Liver (tissue), 9 donors: ENCODE data around the gene EML4. TPM values are rescaled to one million over a fixed set of nuclear protein-coding genes. Genes with fewer than 3 reads are reported as not detected.

Source experiments
- DNase-seq: peaks from one replicate; pipeline ENCODE4 v3.0.0-alpha.2; 2017; ENCODE audit warnings: low spot score
- H3K27ac ChIP-seq, 2 donors: one replicate each; pipeline ENCODE4 v1.7.0; 2013; ENCODE audit warnings: inconsistent platforms in 2 of 2, low read length in 2 of 2, control low read depth in 1 of 2, low read depth in 1 of 2, mild to moderate bottlenecking in 1 of 2
- H3K27me3 ChIP-seq, 4 donors: one replicate each; pipeline versions ENCODE4 v1.6.1 to v1.7.0; 2013; ENCODE audit warnings: low read length in 3 of 4, inconsistent platforms in 1 of 4, mild to moderate bottlenecking in 1 of 4, moderate library complexity in 1 of 4; ENCODE audit not compliant: control insufficient read depth in 4 of 4, insufficient read depth in 4 of 4
- H3K36me3 ChIP-seq, 4 donors: one replicate each; pipeline versions ENCODE4 v1.6.1 to v1.7.0; 2013; ENCODE audit warnings: low read length in 3 of 4, mild to moderate bottlenecking in 3 of 4, low read depth in 1 of 4, moderate library complexity in 1 of 4; ENCODE audit not compliant: control insufficient read depth in 4 of 4, insufficient read depth in 3 of 4
- H3K4me1 ChIP-seq, 4 donors: one replicate each; pipeline versions ENCODE4 v1.6.1 to v1.7.0; 2013; ENCODE audit warnings: low read length in 3 of 4, mild to moderate bottlenecking in 3 of 4, moderate library complexity in 1 of 4; ENCODE audit not compliant: control insufficient read depth in 4 of 4, insufficient read depth in 4 of 4
- H3K4me3 ChIP-seq, 3 donors: one replicate each; pipeline versions ENCODE4 v1.6.1 to v1.7.0; 2013; ENCODE audit warnings: low read length in 3 of 3, control low read depth in 1 of 3, low read depth in 1 of 3, mild to moderate bottlenecking in 1 of 3
- H3K9ac ChIP-seq, 2 donors: one replicate each; pipeline ENCODE4 v1.7.0; 2013; ENCODE audit warnings: low read length in 2 of 2, mild to moderate bottlenecking in 2 of 2, moderate library complexity in 2 of 2, control low read depth in 1 of 2, low read depth in 1 of 2
- H3K9me3 ChIP-seq, 4 donors: one replicate each; pipeline versions ENCODE4 v1.6.1 to v1.7.0; 2013; ENCODE audit warnings: low read length in 3 of 4; ENCODE audit not compliant: control insufficient read depth in 4 of 4
- ATF3 ChIP-seq: IDR thresholded peaks from 2 replicates; pipeline ENCODE4 v1.6.1; 2016; ENCODE audit warnings: antibody characterized with exemption
- CTCF ChIP-seq: fragments of 150-350 bp; IDR thresholded peaks from 2 replicates; pipeline ENCODE4 v1.5.1; 2017; ENCODE audit warnings: improper control_type of control experiment, low read depth, low read length; ENCODE audit not compliant: missing input control
- EGR1 ChIP-seq, 2 donors: IDR thresholded peaks; 2 replicates each; pipeline ENCODE4 v1.6.1; 2016 to 2018; ENCODE audit warnings: antibody characterized with exemption in 2 of 2, low read depth in 2 of 2
- FOXA1 ChIP-seq: IDR thresholded peaks from 2 replicates; pipeline ENCODE4 v1.6.1; 2016; ENCODE audit warnings: antibody characterized with exemption
- HNF4A ChIP-seq, 2 donors: conservative IDR thresholded peaks; 2 replicates each; pipeline ENCODE4 v1.6.1; 2016; ENCODE audit warnings: antibody characterized with exemption in 2 of 2, mild to moderate bottlenecking in 2 of 2
- HNF4G ChIP-seq: IDR thresholded peaks from 2 replicates; pipeline ENCODE4 v1.6.1; 2016; ENCODE audit warnings: antibody characterized with exemption
- JUND ChIP-seq, 2 donors: IDR thresholded peaks; 2 replicates each; pipeline ENCODE4 v1.6.1; 2016; ENCODE audit warnings: antibody characterized with exemption in 2 of 2
- MAX ChIP-seq: IDR thresholded peaks from 2 replicates; pipeline ENCODE4 v1.6.1; 2016; ENCODE audit warnings: antibody characterized with exemption
- NR2F2 ChIP-seq: IDR thresholded peaks from 2 replicates; pipeline ENCODE4 v1.6.1; 2016; ENCODE audit warnings: antibody characterized with exemption
- RAD21 ChIP-seq, 2 donors: IDR thresholded peaks; 2 replicates each; pipeline ENCODE4 v1.6.1; 2016; ENCODE audit warnings: antibody characterized with exemption in 2 of 2, mild to moderate bottlenecking in 2 of 2
- RXRA ChIP-seq, 2 donors: IDR thresholded peaks; 2 replicates each; pipeline ENCODE4 v1.6.1; 2017 to 2018; ENCODE audit warnings: antibody characterized with exemption in 2 of 2, mild to moderate bottlenecking in 1 of 2
- TAF1 ChIP-seq: conservative IDR thresholded peaks from 2 replicates; pipeline ENCODE4 v1.6.1; 2016; ENCODE audit warnings: antibody characterized with exemption, mild to moderate bottlenecking
- YY1 ChIP-seq: IDR thresholded peaks from 2 replicates; pipeline ENCODE4 v1.6.1; 2016; ENCODE audit warnings: antibody characterized with exemption, mild to moderate bottlenecking
- WGBS: extraction: QIAGEN DNeasy Blood & Tissue Kit; methylation state at CpG from one replicate; pipeline ENCODE4 v1.1.7; 2013; 5-methylcytosine and 5-hydroxymethylcytosine counted together
- polyA plus RNA-seq, 2 donors: library from polyadenylated mRNA; stranded (reverse) in 1 of 2; unstranded in 1 of 2; fragments of 200-250 nt in 1 of 2; fragments of >200 nt in 1 of 2; fragmentation: Nextera tagmentation in 1 of 2; extraction: Ambion mirVana in 1 of 2; gene quantifications; one replicate each; pipeline versions ENCODE4 v1.2.1 to v1.2.3, GENCODE V29; 2013 to 2015
- total RNA-seq, 2 donors: library from RNA; depleted of rRNA; stranded (reverse); fragments of >200 nt; gene quantifications; one replicate each; pipeline ENCODE4 v1.2.3, GENCODE V29; 2014
- TF ChIP-seq, protein P1 (sequence below): IDR thresholded peaks from 2 replicates; pipeline ENCODE4 v1.6.1; 2016; ENCODE audit warnings: antibody characterized with exemption, mild to moderate bottlenecking
- donor health status: healthy.
- donor health status: healthy.
- donor health status: healthy.
- donor health status: healthy.
- donor health status: healthy.

The EML4 gene
- total and polyA plus RNA-seq, 4 donors = 12.8 to 49.6 (median 34.8) TPM

DNA sequence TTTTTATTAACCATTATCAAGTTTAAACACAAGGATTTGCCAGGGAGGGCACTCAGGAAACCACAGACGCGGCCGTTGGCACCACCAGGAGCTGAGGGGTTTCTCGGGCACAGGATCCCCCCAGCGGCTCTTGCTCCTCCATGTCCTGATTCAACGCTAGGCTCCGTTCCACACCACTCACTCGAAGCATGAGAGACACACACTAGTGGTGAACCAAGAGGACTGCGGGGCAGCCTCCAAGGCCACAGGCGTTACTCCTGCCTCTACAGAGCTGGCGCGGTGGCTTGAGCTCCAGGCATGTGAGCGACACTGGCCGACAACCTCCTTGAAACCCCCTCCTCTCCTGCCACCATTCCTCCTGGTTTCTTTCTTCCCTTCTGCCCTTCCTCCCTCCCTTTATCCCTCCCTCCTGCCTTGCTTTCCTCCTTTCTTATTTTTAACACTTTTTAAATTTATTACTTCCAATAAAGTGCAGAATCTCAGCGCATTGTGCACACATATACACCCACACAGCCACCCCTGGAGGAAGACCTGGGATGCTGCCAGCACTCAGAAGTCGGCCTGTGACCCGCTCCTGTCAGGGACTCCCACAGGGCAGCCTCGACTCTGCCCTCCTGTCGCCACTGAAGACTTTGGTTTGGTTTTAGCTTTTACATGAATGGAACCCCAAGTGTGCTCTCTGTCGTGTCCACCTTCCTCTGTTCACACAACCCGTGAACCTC, 170.2 kb downstream of the EML4 start:
- no peak for TF ChIP-seq RAD21 (IDR thresholded peaks at IDR 0.05)
- TF ChIP-seq JUND (IDR thresholded peaks at IDR 0.05) = no peak
- TF ChIP-seq YY1 = no peak
- no peak for TF ChIP-seq FOXA1
- TF ChIP-seq MAX = no peak
- no peak for TF ChIP-seq TAF1
- TF ChIP-seq RXRA (IDR thresholded peaks at IDR 0.05) = no peak
- no peak for TF ChIP-seq NR2F2
- TF ChIP-seq, protein P1, sequence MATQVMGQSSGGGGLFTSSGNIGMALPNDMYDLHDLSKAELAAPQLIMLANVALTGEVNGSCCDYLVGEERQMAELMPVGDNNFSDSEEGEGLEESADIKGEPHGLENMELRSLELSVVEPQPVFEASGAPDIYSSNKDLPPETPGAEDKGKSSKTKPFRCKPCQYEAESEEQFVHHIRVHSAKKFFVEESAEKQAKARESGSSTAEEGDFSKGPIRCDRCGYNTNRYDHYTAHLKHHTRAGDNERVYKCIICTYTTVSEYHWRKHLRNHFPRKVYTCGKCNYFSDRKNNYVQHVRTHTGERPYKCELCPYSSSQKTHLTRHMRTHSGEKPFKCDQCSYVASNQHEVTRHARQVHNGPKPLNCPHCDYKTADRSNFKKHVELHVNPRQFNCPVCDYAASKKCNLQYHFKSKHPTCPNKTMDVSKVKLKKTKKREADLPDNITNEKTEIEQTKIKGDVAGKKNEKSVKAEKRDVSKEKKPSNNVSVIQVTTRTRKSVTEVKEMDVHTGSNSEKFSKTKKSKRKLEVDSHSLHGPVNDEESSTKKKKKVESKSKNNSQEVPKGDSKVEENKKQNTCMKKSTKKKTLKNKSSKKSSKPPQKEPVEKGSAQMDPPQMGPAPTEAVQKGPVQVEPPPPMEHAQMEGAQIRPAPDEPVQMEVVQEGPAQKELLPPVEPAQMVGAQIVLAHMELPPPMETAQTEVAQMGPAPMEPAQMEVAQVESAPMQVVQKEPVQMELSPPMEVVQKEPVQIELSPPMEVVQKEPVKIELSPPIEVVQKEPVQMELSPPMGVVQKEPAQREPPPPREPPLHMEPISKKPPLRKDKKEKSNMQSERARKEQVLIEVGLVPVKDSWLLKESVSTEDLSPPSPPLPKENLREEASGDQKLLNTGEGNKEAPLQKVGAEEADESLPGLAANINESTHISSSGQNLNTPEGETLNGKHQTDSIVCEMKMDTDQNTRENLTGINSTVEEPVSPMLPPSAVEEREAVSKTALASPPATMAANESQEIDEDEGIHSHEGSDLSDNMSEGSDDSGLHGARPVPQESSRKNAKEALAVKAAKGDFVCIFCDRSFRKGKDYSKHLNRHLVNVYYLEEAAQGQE = no peak
- no peak for TF ChIP-seq HNF4A (conservative IDR thresholded peaks at IDR 0.05)
- TF ChIP-seq EGR1 (IDR thresholded peaks at IDR 0.05; ENCODE audit: low read depth in 2 of 2) = no peak
- no peak for TF ChIP-seq CTCF
- TF ChIP-seq ATF3 = no peak
- no peak for TF ChIP-seq HNF4G
- Histone ChIP-seq H3K27me3 (no peaks in the 10 kb centered on the region), H3K4me3 (no peak overlapping the region), H3K9ac (no peak overlapping the region), H3K4me1 (peaks cover 0 to 14% (median 6%) of the 10 kb centered on the region in 4 donors), H3K9me3 (no peaks in the 10 kb centered on the region), H3K36me3 (peaks cover 2 to 14% (median 5%) of the 10 kb centered on the region in 4 donors), H3K27ac (no peak overlapping the region)
- WGBS = 88% methylated on average over 21 of the region's 21 CpGs
- no peak for DNase-seq

DNA sequence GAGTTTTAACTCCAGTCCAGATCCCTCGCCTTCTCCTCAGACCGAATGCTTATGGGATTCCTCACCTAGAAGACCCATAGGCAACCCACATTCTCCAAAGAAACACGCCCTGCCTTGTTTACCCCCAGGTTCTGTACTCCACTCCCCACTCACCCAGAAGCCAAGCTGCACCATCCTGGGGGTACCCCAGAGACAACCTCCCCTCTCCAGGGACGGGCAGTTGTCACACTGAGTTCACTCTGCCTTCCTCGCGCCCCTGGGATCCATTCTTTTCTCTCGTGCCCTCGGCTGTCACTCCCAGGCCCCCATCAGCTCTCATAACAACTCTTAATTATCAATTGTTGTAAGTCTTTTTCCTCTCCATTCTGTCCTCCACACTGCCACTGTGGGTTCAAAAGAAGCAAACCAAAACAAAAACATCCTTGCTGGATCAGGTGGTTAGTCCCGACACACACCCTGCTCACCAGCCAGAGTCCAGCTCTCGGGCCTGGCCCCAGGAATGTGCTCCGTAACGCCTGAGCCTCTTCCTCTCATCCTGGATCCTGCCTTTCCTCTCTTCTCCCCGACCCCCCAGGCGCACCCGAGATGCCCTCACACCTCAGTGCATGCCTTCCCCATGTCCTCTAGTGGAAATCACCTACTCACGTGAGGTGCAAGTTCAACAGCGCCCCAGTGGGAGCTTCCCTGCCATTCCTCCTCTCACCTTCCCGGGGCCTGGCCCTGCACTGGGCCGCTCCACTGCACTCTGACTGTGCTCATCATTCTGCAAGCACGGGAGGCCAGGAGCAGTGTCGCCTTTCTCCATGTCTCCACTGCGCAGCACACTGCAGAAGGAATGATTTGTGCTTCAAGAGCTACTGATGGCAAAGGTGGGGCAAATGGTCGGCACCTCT, 171.1 kb downstream of the EML4 start:
- Histone ChIP-seq H3K27me3 (no peaks in the 10 kb centered on the region), H3K4me3 (no peak overlapping the region), H3K9ac (no peak overlapping the region), H3K9me3 (no peaks in the 10 kb centered on the region), H3K27ac (no peak overlapping the region), H3K36me3 (peaks cover 2 to 14% (median 5%) of the 10 kb centered on the region in 4 donors), H3K4me1 (peaks cover under 1 to 14% (median 6%) of the 10 kb centered on the region in 4 donors)
- 97% methylated on average over 23 of the region's 23 CpGs for WGBS
- DNase-seq = no peak
- no peak for TF ChIP-seq CTCF
- no peak for TF ChIP-seq YY1
- TF ChIP-seq HNF4A (conservative IDR thresholded peaks at IDR 0.05) = no peak
